NCI-H1436 (cell line): ENCODE measurements around the gene ZFP36L2.

ENCODE experiments used
- DNase-seq: peaks from one replicate; lab custom pipeline; 2025; lab: John Stamatoyannopoulos, UW

ZFP36L2 gene

GRCh38 chr2:43223521-43224001 is 2.8 kb downstream of the ZFP36L2 start:
- DNase-seq: no peak

GRCh38 chr2:43222475-43223309 is 3.7 kb downstream of the ZFP36L2 start:
- no peak for DNase-seq

GRCh38 chr2:43221763-43222474 is 4.5 kb downstream of the ZFP36L2 start:
- no peak for DNase-seq

GRCh38 chr2:43221124-43221762 is 5.2 kb downstream of the ZFP36L2 start:
- no peak for DNase-seq

- no peak for DNase-seq
Measured at GRCh38 chr2:43220760-43221123, 5.7 kb downstream of the ZFP36L2 start.

GRCh38 chr2:43220229-43220751 is 6.1 kb downstream of the ZFP36L2 start:
- no peak for DNase-seq

- DNase-seq: no peak
Measured at GRCh38 chr2:43219383-43220228, 6.8 kb downstream of the ZFP36L2 start.

GRCh38 chr2:43218702-43219382 is 7.6 kb downstream of the ZFP36L2 start:
- DNase-seq: no peak

GRCh38 chr2:43218155-43218701 is 8.2 kb downstream of the ZFP36L2 start:
- DNase-seq: no peak

GRCh38 chr2:43217228-43218154 is 8.9 kb downstream of the ZFP36L2 start:
- no peak for DNase-seq

GRCh38 chr2:43216629-43217028 is 9.8 kb downstream of the ZFP36L2 start:
- no peak for DNase-seq

GRCh38 chr2:43215673-43216255 is 10.6 kb downstream of the ZFP36L2 start:
- DNase-seq: no peak

- no peak for DNase-seq
Measured at GRCh38 chr2:43214253-43214652, 12.2 kb downstream of the ZFP36L2 start.

- no peak for DNase-seq
Measured at GRCh38 chr2:43212931-43213330, 13.5 kb downstream of the ZFP36L2 start.

- no peak for DNase-seq
Measured at GRCh38 chr2:43212216-43212835, 14.1 kb downstream of the ZFP36L2 start.

- DNase-seq: no peak
Measured at GRCh38 chr2:43210467-43211303, 15.7 kb downstream of the ZFP36L2 start.

- DNase-seq: no peak
Measured at GRCh38 chr2:43210125-43210466, 16.3 kb downstream of the ZFP36L2 start.

GRCh38 chr2:43209204-43209717 is 17.1 kb downstream of the ZFP36L2 start:
- DNase-seq: no peak
